ENCODE data around the gene CTNNA3. TPM values are rescaled to one million over a fixed set of nuclear protein-coding genes. Genes with fewer than 3 reads are reported as not detected.
"Not testable (repeated sequence)": the region's sequence is repeated elsewhere in the genome, so short reads cannot be mapped to it uniquely, and the experiment has no call there.

Gene CTNNA3
- total RNA-seq, 1 donor from 2014 or later: 0.30 TPM

DNA sequence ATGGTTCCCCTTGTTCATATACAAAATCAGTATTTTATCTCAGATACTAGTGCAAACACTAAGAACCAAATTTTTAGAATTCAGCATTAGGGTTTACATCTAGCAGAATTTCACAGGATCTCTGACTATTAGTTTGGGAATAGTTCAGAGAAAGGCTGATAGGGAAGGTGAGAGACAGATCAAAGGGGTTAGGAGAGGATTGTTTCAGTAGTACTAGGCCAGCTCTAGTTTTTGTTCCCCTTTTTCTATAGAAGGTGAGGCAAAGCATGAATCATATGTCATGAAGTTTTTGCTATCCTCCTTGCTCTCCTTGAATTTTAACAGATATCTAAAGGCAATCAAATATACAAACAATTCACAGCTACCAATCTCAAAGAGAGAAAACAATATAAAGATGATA is 26.1 kb upstream of the CTNNA3 start:
- Mint-ChIP-seq H3K4me3 (ENCODE audit: unreplicated experiment) (no peak overlapping the region), H3K27ac (ENCODE audit: unreplicated experiment) (no peak overlapping the region), H3K4me1 (ENCODE audit: unreplicated experiment) (no peaks in the 10 kb centered on the region), H3K27me3 (ENCODE audit: unreplicated experiment) (peaks cover 36% of the 10 kb centered on the region), H3K36me3 (ENCODE audit: unreplicated experiment) (no peaks in the 10 kb centered on the region), H3K9me3 (ENCODE audit: unreplicated experiment) (no peaks in the 10 kb centered on the region)
- TF ChIP-seq, protein P1, sequence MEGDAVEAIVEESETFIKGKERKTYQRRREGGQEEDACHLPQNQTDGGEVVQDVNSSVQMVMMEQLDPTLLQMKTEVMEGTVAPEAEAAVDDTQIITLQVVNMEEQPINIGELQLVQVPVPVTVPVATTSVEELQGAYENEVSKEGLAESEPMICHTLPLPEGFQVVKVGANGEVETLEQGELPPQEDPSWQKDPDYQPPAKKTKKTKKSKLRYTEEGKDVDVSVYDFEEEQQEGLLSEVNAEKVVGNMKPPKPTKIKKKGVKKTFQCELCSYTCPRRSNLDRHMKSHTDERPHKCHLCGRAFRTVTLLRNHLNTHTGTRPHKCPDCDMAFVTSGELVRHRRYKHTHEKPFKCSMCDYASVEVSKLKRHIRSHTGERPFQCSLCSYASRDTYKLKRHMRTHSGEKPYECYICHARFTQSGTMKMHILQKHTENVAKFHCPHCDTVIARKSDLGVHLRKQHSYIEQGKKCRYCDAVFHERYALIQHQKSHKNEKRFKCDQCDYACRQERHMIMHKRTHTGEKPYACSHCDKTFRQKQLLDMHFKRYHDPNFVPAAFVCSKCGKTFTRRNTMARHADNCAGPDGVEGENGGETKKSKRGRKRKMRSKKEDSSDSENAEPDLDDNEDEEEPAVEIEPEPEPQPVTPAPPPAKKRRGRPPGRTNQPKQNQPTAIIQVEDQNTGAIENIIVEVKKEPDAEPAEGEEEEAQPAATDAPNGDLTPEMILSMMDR (IDR thresholded peaks at IDR 0.05): no peak
- no peak for DNase-seq (ENCODE audit: extremely low spot score, unreplicated experiment)

- H3K27ac Mint-ChIP-seq (ENCODE audit: unreplicated experiment): not testable (repeated sequence)
Measured at GRCh38 chr10:67716455-67716854, 20.5 kb upstream of the CTNNA3 start.

DNA sequence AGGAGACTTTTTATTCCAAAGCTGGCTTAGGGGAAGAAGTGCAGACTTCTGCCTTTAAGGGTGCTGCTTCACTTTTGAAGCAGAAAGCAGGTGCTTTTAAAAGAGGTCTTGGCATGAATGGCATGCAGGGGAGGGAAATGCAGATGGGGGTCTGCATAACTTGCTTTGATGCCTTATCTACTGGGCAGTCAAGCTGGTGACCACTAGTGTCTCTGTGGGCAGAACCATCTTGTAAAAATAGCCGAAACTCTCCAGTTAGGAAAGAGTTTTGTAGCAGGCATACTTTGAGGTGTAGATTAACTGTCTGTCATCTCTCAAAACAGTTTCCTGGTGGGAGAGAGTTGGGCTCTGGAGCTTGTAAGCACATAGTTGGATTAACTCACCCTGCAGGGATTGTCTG is 9.9 kb upstream of the CTNNA3 start:
- H3K27me3 Mint-ChIP-seq (ENCODE audit: unreplicated experiment): peaks cover 39% of the 10 kb centered on the region
- no peaks in the 10 kb centered on the region for H3K4me1 Mint-ChIP-seq (ENCODE audit: unreplicated experiment)
- H3K4me3 Mint-ChIP-seq (ENCODE audit: unreplicated experiment): no peak overlapping the region
- no peak overlapping the region for H3K27ac Mint-ChIP-seq (ENCODE audit: unreplicated experiment)
- TF ChIP-seq, protein P1 (IDR thresholded peaks at IDR 0.05): no peak
- no peaks in the 10 kb centered on the region for H3K36me3 Mint-ChIP-seq (ENCODE audit: unreplicated experiment)
- no peak for DNase-seq (ENCODE audit: extremely low spot score, unreplicated experiment)
- H3K9me3 Mint-ChIP-seq (ENCODE audit: unreplicated experiment): peaks cover 6% of the 10 kb centered on the region

More at GRCh38 chr10:67716455-67716854, 20.5 kb upstream of the CTNNA3 start:
- H3K4me3 Mint-ChIP-seq (ENCODE audit: unreplicated experiment); H3K4me1 Mint-ChIP-seq (ENCODE audit: unreplicated experiment); H3K36me3 Mint-ChIP-seq (ENCODE audit: unreplicated experiment); DNase-seq (ENCODE audit: extremely low spot score, unreplicated experiment); H3K9me3 Mint-ChIP-seq (ENCODE audit: unreplicated experiment): not testable (repeated sequence)
- H3K27me3 Mint-ChIP-seq (ENCODE audit: unreplicated experiment): peaks cover 24% of the 10 kb centered on the region

DNA sequence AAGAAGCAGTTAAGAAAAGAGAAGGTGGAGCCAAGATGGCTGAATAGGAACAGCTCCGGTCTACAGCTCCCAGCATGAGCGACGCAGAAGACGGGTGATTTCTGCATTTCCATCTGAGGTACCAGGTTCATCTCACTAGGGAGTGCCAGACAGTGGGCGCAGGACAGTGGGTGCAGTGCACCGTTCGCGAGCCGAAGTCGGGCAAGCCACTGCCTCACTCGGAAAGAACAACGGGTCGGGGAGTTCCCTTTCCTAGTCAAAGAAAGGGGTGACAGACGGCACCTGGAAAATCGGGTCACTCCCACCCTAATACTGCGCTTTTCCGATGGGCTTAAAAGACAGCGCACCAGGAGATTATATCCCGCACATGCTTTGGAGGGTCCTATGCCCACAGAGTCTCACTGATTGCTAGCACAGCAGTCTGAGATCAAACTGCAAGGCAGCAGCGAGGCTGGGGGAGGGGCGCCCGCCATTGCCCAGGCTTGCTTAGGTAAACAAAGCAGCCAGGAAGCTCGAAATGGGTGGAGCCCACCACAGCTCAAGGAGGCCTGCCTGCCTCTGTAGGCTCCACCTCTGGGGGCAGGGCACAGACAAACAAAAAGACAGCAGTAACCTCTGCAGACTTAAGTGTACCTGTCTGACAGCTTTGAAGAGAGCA is 3.7 kb upstream of the CTNNA3 start:
- not testable (repeated sequence) for H3K36me3 Mint-ChIP-seq (ENCODE audit: unreplicated experiment); H3K4me1 Mint-ChIP-seq (ENCODE audit: unreplicated experiment); H3K4me3 Mint-ChIP-seq (ENCODE audit: unreplicated experiment); DNase-seq (ENCODE audit: extremely low spot score, unreplicated experiment); H3K9me3 Mint-ChIP-seq (ENCODE audit: unreplicated experiment); H3K27ac Mint-ChIP-seq (ENCODE audit: unreplicated experiment)
- H3K27me3 Mint-ChIP-seq (ENCODE audit: unreplicated experiment): peaks cover 36% of the 10 kb centered on the region

- Mint-ChIP-seq H3K9me3 (ENCODE audit: unreplicated experiment) (peaks cover 5% of the 10 kb centered on the region), H3K4me1 (ENCODE audit: unreplicated experiment) (peaks cover 1% of the 10 kb centered on the region), H3K36me3 (ENCODE audit: unreplicated experiment) (no peaks in the 10 kb centered on the region), H3K4me3 (ENCODE audit: unreplicated experiment) (no peak overlapping the region), H3K27ac (ENCODE audit: unreplicated experiment) (no peak overlapping the region), H3K27me3 (ENCODE audit: unreplicated experiment) (peaks cover 47% of the 10 kb centered on the region)
- TF ChIP-seq, protein P1 (IDR thresholded peaks at IDR 0.05): no peak
- DNase-seq (ENCODE audit: extremely low spot score, unreplicated experiment): no peak
Measured at GRCh38 chr10:67698164-67698563, 2.2 kb upstream of the CTNNA3 start.

GRCh38 chr10:67697724-67698131 is 1.7 kb upstream of the CTNNA3 start:
- peaks cover 48% of the 10 kb centered on the region for H3K27me3 Mint-ChIP-seq (ENCODE audit: unreplicated experiment)
- H3K4me1 Mint-ChIP-seq (ENCODE audit: unreplicated experiment): peaks cover 1% of the 10 kb centered on the region
- TF ChIP-seq, protein P1 (IDR thresholded peaks at IDR 0.05): peak; percentile 71
- H3K4me3 Mint-ChIP-seq (ENCODE audit: unreplicated experiment): no peak overlapping the region
- no peak for DNase-seq (ENCODE audit: extremely low spot score, unreplicated experiment)
- H3K9me3 Mint-ChIP-seq (ENCODE audit: unreplicated experiment): peaks cover 5% of the 10 kb centered on the region
- H3K36me3 Mint-ChIP-seq (ENCODE audit: unreplicated experiment): no peaks in the 10 kb centered on the region
- no peak overlapping the region for H3K27ac Mint-ChIP-seq (ENCODE audit: unreplicated experiment)
